SW480 (cell line): Measurements from ENCODE around the gene RHOF.

Experiments
- DNase-seq: peaks from one replicate; pipeline ENCODE4 v3.0.0-alpha.2; 2016; ENCODE audit warnings: low spot score

RHOF gene

GRCh38 chr12:121819212-121819949 is 25.9 kb upstream of the RHOF start:
- DNase-seq: no peak

DNA sequence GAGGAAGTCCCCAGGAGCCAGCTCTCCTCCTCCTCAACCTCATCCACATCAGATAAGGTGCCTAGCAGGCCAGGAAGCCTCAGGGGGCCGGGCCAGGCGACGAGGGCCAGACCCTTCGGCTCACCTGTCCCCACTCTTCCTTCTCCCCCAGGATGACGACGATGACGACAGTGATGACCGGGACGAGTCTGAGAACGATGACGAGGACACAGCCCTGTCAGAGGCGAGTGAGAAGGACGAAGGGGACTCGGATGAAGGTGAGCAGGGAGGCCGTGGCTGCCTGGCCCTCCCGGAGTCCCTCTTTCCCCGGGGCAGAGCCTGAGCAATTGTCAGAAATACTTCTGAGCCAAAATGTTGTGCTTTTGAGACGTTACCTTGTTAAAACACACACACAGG is 24.2 kb upstream of the RHOF start:
- no peak for DNase-seq

GRCh38 chr12:121816925-121817647 is 23.6 kb upstream of the RHOF start:
- no peak for DNase-seq

GRCh38 chr12:121815263-121815662 is 21.8 kb upstream of the RHOF start:
- DNase-seq: no peak

GRCh38 chr12:121814429-121815119 is 21.1 kb upstream of the RHOF start:
- DNase-seq: no peak

DNA sequence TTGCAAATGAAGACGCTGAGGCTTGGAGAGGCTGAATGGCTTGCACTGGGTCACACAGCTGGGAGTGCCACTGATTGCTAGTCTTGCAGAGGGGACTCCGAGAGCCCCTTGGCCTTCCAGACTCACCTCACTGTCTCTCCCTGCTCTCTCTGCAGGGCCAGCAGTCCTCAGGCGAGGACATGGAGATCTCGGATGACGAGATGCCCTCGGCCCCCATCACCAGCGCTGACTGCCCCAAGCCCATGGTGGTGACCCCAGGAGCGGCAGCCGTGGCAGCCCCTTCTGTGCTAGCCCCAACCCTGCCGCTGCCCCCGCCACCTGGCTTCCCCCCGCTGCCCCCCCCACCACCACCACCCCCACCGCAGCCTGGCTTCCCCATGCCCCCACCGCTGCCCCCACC is 20.5 kb upstream of the RHOF start:
- no peak for DNase-seq

GRCh38 chr12:121812921-121813896 is 19.7 kb upstream of the RHOF start:
- DNase-seq: no peak

DNA sequence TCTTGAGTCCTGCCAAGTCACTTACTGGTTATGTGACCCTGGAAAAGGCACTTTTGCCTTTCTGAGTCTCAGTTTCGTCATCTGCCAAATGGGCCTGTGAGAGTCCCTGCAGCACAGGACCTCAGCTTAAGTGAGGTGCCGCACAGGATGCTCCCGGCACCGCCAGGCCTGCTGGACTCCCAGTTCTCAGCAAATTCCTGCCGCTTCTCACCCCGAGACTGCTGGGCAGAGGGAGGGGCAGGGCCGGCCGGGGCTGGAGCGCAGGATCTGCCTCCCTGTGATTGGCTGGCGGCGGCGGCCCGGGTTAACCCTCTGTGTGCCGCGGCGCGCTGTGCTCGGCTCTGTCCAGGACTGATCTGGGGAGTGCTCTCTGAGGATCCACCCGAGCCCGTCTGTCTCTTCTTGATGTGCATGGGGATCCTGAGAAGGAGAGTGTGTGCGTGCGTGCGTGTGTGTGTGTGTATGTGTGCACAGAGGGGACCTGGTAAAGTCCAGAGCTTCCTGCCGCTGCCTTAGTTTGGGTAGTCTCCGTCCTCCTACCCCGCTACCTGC is 18.9 kb upstream of the RHOF start:
- peak; percentile 13 for DNase-seq

DNA sequence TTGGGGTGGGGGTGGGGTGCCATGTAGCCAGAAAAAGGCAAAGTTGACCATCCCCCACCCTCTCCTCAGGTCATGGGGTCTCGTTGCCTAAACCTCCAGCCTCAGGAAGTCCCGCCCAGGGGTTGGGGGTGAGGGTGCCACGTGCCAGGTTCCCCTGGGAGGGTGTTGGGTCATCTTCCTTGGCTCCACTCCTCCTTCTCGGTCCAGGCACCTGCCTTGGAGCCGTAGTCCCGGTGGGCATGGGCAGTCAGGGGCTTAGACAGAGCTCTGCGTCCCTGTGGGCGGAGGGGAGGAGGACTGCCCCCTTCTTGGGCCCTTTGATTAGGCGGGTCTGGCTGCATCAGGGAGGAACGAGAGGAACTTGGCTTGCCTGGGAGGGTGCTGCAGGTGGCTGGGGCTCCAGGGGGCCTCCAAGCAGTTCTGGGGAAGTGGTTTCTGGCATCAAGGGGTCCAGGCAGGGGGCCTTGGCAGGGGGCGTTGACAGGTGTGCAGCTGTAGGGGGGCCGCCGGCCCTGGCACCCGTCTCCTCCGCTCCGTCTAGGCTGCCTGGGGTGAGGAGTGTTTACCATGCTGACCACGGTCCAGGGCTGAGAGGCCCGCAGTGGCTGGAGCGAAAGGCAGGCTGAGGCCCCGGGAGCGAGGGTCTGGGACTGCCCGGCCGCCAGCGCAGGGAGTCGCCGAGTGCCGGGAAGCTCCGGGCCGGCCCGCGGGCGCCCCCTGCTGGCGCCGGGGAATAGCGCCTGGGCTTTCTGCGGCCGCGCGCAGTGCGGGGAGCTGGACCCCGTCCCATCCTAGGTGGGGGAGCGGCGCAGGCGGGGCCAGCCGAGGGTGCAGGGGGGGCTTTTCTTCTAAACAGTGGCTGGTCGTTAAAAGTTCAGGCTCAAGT is 18.2 kb upstream of the RHOF start:
- DNase-seq: peak; percentile 63

- DNase-seq: no peak
These were observed 17.4 kb upstream of the RHOF start for GRCh38 chr12:121810833-121811433.

DNA sequence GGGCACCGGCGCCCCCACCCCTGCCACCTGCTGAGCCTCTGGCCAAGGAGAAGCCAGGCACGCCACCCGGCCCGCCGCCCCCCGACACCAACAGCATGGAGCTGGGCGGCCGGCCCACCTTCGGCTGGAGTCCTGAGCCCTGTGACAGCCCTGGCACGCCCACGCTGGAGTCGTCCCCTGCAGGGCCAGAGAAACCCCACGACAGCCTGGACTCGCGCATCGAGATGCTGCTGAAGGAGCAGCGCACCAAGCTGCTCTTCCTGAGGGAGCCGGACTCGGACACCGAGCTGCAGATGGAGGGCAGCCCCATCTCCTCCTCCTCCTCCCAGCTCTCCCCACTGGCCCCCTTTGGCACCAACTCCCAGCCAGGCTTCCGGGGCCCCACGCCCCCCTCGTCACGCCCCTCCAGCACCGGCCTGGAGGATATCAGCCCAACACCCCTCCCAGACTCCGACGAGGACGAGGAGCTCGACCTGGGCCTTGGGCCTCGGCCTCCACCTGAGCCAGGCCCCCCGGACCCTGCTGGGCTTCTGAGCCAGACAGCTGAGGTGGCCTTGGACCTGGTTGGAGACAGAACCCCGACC is 16.8 kb upstream of the RHOF start:
- DNase-seq: no peak

DNA sequence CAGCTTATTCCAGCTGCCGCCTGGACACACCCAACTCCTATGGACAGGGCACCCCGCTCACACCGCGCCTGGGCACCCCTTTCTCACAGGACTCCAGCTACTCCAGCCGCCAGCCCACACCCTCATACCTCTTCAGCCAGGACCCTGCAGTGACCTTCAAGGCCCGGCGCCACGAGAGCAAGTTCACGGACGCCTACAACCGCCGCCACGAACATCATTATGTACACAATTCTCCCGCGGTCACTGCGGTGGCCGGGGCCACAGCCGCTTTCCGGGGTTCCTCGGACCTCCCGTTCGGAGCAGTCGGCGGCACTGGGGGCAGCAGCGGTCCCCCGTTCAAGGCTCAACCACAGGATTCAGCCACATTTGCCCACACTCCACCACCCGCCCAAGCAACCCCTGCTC is 16.2 kb upstream of the RHOF start:
- DNase-seq: no peak

DNA sequence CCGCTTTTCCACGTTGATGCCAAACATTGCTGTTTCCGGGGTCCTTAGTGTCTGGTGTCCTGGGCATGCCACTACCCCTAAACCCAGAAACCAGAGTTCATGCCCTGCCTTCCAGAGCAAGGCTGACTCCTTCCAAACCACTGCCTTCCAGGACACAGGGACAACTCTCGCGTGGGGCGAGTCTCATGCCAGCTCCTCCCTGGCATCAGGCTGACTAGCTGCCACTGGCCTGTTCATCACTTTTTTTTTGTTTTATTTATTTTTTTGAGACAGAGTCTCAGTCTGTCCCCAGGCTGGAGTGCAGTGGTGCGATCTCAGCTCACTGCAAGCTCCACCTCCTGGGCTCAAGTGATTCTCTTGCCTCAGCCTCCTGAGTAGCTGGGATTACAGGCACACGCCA is 15.1 kb upstream of the RHOF start:
- DNase-seq: no peak

GRCh38 chr12:121807642-121808347 is 14.3 kb upstream of the RHOF start:
- DNase-seq: no peak

DNA sequence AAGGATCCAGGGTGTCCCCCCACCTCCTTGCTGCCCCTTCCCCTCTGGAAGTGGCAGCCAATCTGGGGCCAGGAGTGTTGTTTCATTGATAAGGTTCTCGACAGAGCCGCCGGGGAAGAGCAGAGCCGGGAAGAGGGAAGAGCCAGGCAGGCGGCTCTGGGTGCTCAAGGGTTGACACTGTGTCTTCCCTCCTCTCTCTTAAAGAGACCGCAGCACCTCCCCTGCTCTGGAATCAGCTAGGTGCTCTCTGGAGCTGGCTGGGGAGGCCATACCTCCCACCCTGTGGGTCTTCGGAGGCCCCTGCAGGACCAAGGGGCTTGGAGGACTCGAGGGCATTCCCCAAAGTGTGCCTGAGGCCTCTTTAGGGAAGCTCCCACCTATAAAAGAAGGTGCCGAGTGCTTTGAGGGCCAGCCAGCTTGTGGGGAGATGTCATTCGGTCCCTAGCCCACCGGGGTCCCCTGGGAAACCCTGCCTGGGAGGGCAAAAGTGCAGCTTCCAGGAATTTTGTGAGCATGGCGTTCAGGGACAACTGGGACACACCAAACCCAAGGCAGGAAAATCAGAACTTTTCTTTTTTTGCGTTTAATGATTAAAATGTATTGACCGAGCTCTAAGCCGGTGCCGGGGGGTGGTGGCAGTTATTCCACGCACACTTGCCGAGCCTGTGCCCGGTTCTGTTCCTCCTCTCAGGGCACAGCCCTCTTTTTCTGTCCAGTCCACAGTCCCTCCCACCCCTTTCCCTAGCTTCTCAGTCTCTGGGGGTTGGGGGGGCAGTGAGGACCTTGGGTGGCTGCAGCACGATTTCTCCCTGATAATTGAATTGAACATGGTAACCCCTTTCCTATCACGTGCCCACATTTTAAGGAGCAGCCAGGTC is 13.3 kb upstream of the RHOF start:
- no peak for DNase-seq

- DNase-seq: no peak
These were observed 12.6 kb upstream of the RHOF start for GRCh38 chr12:121806009-121806545.

DNA sequence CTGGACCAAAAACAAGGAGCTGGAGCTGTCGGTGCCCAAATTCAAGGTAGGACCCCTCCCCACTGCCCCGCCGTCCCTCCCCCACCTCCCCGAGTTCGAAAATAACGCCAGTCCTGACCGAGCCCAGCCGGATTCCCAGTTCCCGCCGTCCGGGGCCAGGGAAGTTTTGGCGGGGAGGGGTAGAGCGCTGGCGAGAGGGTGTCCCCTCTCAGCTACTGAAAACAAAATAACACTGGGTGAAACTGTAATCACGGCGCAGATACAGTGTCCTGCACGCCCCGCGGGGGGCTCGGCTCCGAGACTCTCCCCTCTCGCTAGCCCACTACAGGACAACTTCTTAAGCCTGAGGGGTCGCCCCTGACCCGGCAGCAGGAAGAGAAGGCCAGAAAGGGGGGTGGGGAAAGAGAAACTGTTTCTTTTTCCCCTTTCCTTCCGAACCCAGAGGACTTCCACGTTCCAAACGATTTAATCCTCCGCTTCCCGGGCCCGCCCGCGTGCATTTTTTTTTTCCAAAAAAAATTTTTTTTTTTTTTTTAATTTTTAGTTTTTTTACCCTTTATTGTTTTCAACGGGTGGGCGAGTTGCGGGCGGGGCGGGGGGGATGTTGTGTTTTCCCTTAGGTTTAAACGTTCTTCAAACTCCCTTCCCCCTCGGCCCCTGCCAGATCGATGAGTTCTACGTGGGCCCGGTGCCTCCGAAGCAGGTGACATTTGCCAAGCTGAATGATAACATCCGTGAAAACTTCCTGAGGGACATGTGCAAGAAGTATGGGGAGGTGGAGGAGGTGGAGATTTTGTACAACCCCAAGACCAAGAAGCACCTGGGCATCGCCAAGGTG is 11.9 kb upstream of the RHOF start:
- peak; percentile 29 for DNase-seq
